Thoracic aorta (tissue), 2 donors: Measurements from ENCODE around the gene HEATR5A. TPM values are rescaled to one million over a fixed set of nuclear protein-coding genes. Genes with fewer than 3 reads are reported as not detected.

Experiments used
- ATAC-seq: fragments of 150-250 bp; one replicate; pipeline ENCODE4 v1.8.0; 2017; ENCODE audit warnings: low read depth; ENCODE audit not compliant: insufficient number of reproducible peaks, low FRiP score
- DNase-seq: peaks from one replicate; pipeline ENCODE4 v3.0.0-alpha.2; 2020; ENCODE audit warnings: low spot score
- H3K27ac ChIP-seq, 2 donors: fragments of 200-600 bp; sonication (generic); 1 replicate in 1 of 2; 2 replicates in 1 of 2; pipeline ENCODE4 v1.5.1; 2016; ENCODE audit warnings: mild to moderate bottlenecking in 2 of 2, moderate library complexity in 2 of 2
- H3K27me3 ChIP-seq: fragments of 200-600 bp; sonication (generic); replicated peaks from 2 replicates; pipeline ENCODE4 v1.6.0; 2016; ENCODE audit warnings: mild to moderate bottlenecking; ENCODE audit not compliant: insufficient read depth
- H3K36me3 ChIP-seq: fragments of 200-600 bp; sonication (generic); one replicate; pipeline ENCODE4 v1.5.1; 2016
- H3K4me1 ChIP-seq, 2 donors: fragments of 200-600 bp; sonication (generic); 1 replicate in 1 of 2; 2 replicates in 1 of 2; pipeline versions ENCODE4 v1.5.1 to v1.6.0; 2016; ENCODE audit warnings: low read depth in 2 of 2, mild to moderate bottlenecking in 1 of 2; ENCODE audit not compliant: control insufficient read depth in 1 of 2
- H3K4me3 ChIP-seq: fragments of 200-600 bp; sonication (generic); 2 replicates; pipeline ENCODE4 v1.5.1; 2016; ENCODE audit warnings: mild to moderate bottlenecking
- H3K9me3 ChIP-seq: fragments of 200-600 bp; sonication (generic); 2 replicates; pipeline ENCODE4 v1.5.1; 2016
- total RNA-seq, 2 donors: library from RNA; depleted of rRNA; stranded (reverse); fragments of >200 nt; gene quantifications; one replicate each; pipeline versions ENCODE4 v1.1.0 to v1.2.3, GENCODE V29; 2016
- TF ChIP-seq, protein P1 (sequence below): fragments of 200-600 bp; sonication (generic); IDR thresholded peaks from one replicate; pipeline ENCODE4 v1.5.1; 2019; ENCODE audit warnings: antibody characterized with exemption

Gene HEATR5A
- total RNA-seq, 2 donors from 2014 or later, result 39.1 to 43.6 TPM

DNA sequence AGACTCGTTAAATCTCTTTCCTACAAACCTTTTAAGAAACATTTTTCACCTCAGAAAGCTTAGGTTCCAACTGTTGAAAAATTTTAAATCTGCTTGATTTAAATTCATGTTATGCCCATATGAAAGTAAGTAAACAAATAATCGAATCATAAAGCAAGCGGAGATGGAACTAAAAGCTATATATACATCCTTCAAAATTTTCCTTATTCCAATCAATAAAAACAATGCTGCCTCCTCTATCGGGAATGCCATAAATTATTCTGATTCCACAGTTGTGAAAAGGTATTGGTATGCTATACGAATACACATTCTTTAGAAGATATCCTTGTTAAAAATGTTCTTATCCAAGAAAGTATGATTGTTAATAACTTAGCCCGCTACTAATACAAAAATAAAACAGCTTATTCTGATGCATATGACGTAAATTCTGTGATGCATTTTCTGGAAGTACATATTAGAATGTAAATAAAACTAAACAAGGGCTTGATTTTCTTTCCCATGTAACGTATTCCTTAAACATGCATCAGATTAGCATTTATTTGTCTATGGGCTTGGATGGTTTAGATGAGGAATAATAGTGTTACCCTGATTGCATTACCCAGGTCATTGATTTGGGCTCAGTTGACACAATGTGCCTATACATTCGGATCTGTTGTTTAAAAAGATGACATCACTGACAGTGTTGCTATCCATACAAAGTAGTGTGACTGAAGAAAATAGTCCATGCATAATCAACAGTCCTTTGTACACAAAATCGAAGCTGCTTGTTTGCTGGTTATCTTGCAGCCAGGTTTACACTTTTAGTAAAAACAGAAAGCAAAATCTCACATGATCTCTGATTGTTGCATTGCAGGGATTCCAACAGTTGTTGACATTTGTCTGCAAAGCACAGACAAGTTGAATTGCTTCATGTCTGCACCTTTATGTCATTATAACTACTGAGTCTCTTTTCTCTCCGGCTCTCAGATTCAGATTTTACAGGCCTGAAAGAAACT lies 37.6 kb upstream of the HEATR5A start:
- no peak for DNase-seq
- peak overlapping the region; percentile 68 to 75 for H3K27ac ChIP-seq
- H3K9me3 ChIP-seq, result no peaks in the 10 kb centered on the region
- no peak for ATAC-seq
- no peaks in the 10 kb centered on the region for H3K36me3 ChIP-seq
- TF ChIP-seq, protein P1, sequence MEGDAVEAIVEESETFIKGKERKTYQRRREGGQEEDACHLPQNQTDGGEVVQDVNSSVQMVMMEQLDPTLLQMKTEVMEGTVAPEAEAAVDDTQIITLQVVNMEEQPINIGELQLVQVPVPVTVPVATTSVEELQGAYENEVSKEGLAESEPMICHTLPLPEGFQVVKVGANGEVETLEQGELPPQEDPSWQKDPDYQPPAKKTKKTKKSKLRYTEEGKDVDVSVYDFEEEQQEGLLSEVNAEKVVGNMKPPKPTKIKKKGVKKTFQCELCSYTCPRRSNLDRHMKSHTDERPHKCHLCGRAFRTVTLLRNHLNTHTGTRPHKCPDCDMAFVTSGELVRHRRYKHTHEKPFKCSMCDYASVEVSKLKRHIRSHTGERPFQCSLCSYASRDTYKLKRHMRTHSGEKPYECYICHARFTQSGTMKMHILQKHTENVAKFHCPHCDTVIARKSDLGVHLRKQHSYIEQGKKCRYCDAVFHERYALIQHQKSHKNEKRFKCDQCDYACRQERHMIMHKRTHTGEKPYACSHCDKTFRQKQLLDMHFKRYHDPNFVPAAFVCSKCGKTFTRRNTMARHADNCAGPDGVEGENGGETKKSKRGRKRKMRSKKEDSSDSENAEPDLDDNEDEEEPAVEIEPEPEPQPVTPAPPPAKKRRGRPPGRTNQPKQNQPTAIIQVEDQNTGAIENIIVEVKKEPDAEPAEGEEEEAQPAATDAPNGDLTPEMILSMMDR, result no peak
- H3K4me1 ChIP-seq, result peaks cover 3 to 12% of the 10 kb centered on the region in 2 donors
- no peaks in the 10 kb centered on the region for H3K27me3 ChIP-seq
- peak overlapping the region; percentile 77 for H3K4me3 ChIP-seq

DNA sequence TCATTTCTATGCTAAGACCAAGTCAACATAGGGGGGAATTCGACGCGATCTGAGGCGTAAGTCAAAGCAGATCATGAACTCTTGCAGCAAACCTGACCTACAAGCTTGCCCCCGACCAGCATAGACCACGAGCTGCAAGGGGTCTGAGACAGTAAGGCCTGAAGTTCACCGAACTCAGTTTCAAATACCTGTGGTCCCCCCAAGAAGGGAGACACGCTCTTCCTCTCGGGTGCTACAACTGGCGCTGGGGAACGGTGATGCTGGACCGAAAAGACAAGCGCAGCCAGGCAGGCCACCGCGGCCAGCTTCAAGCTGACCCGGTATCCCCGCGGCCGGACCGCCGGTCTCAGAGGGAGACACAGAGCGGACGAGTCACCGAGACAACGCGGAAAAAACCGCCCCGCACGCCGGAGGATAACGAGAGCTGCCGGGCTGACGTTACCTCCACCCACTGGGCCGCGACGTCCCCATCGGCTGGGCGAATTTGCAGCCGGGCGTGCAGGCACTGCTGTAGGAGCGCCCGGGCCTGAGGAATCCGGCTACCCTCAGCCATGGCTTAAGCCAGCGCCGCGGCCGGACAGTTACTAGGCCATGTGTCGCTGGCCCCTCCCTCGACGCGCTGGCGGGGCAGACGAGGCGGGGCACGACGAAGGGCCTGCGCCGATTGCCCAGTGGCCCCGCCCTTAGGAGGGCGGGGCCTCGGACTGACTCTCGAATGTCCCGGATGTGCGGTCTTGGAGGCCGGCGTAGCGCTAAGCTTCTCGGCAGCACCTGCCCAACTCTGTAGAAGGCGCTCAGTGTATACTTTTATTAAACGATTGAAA lies 36.7 kb upstream of the HEATR5A start, which contains the start of gene DTD2:
DTD2 (minus strand) TSS at position 666 of the 824 bp plus-strand sequence; CDS start at position 553, 113 bp downstream.
- ATAC-seq (peak; percentile 99), DNase-seq (peak; percentile 74)
- TF ChIP-seq, protein P1, result no peak
- Histone ChIP-seq H3K4me3 (peak within 1 kb of the TSS; percentile 77), H3K9me3 (no peaks in the 10 kb centered on the region), H3K27me3 (no peaks in the 10 kb centered on the region), H3K36me3 (peaks cover 4% of the 10 kb centered on the region), H3K27ac (peak within 1 kb of the TSS; percentile 68 to 75), H3K4me1 (peaks cover 3 to 12% of the 10 kb centered on the region in 2 donors)

DNA sequence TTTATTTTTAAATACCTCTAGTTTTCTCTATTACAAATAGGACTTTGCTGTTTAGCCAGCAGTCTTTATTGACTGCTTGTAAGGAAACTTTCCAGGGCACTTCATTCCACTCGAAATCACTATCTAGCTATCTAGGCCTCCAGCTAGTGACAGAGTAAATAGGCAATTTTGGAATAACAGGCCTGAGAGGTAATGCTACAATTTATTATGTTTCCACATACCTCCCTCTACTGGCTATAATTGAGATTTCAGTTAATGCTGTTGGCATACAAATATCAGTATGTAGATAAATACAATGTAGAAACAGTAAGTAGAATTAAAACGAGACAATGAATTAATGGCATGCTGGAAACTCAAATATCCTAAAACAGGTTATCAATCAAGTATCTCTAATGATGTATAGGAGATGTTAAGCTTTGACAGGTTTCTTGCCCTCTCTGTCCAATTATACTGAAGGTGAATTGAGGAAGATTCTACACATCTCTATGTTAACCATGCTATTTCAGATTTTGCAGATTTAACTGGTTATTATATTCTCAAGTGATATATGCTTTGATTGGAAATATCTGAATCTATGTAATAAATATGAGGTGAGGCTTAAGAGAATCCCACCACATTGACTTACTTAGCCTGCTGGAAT lies 29.7 kb upstream of the HEATR5A start:
- TF ChIP-seq, protein P1, result peak; percentile 63
- Histone ChIP-seq H3K4me1 (peaks cover 0 to 5% of the 10 kb centered on the region in 2 donors), H3K4me3 (no peak overlapping the region), H3K36me3 (peaks cover 8% of the 10 kb centered on the region), H3K9me3 (no peaks in the 10 kb centered on the region), H3K27ac (no peak overlapping the region), H3K27me3 (no peaks in the 10 kb centered on the region)
- DNase-seq, result no peak
- peak; percentile 50 for ATAC-seq

DNA sequence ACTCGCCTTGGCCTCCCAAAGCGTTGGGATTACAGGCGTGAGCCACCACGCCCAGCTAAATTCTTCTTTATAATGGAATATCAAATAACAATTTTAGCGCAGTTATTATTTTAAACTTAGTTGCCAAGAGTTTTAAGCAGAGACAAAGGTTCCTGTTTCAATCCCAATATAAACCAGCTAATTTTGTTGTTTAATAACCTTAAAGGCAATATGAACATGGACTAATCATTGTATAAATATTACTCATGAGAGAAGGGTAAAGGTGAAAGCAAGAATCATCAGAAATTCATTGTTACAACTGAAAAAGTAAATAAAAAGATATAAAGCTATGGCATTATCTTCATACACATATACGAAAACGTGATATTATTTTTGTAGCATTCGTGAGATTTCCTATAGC lies 28.8 kb upstream of the HEATR5A start:
- Histone ChIP-seq H3K4me1 (peaks cover 0 to 2% of the 10 kb centered on the region in 2 donors), H3K27me3 (no peaks in the 10 kb centered on the region), H3K9me3 (no peaks in the 10 kb centered on the region), H3K4me3 (no peak overlapping the region), H3K27ac (no peak overlapping the region), H3K36me3 (peaks cover 8% of the 10 kb centered on the region)
- TF ChIP-seq, protein P1, result no peak
- DNase-seq, result no peak
- ATAC-seq, result no peak
